IPS-18a (cell line): ENCODE measurements around the gene CDK16.

Experiments
- H3K27ac ChIP-seq: one replicate; pipeline ENCODE4 v1.5.1; 2013; ENCODE audit warnings: low read length
- H3K27me3 ChIP-seq: one replicate; pipeline ENCODE4 v1.6.1; 2013; ENCODE audit warnings: mild to moderate bottlenecking, low read length; ENCODE audit not compliant: control insufficient read depth, insufficient read depth
- H3K36me3 ChIP-seq: one replicate; pipeline ENCODE4 v1.6.1; 2013; ENCODE audit warnings: low read depth, low read length; ENCODE audit not compliant: control insufficient read depth
- H3K4me1 ChIP-seq: one replicate; pipeline ENCODE4 v1.6.1; 2013; ENCODE audit warnings: low read depth, low read length; ENCODE audit not compliant: control insufficient read depth
- H3K4me3 ChIP-seq: one replicate; pipeline ENCODE4 v1.5.1; 2013; ENCODE audit warnings: low read length
- H3K9ac ChIP-seq: one replicate; pipeline ENCODE4 v1.6.1; 2013; ENCODE audit warnings: mild to moderate bottlenecking, low read length, moderate library complexity
- H3K9me3 ChIP-seq: one replicate; pipeline ENCODE4 v1.6.1; 2013; ENCODE audit warnings: low read depth, low read length; ENCODE audit not compliant: control insufficient read depth

Gene CDK16

GRCh38 chrX:47176101-47176740 is 42.3 kb upstream of the CDK16 start:
- no peaks in the 10 kb centered on the region for H3K27me3 ChIP-seq
- no peak overlapping the region for H3K4me3 ChIP-seq
- H3K4me1 ChIP-seq: no peaks in the 10 kb centered on the region
- peaks cover 8% of the 10 kb centered on the region for H3K9me3 ChIP-seq
- no peak overlapping the region for H3K27ac ChIP-seq
- H3K9ac ChIP-seq: no peak overlapping the region
- H3K36me3 ChIP-seq: peaks cover 33% of the 10 kb centered on the region

- no peak overlapping the region for H3K4me3 ChIP-seq
- peaks cover 41% of the 10 kb centered on the region for H3K36me3 ChIP-seq
Observed at GRCh38 chrX:47177079-47177478, 41.4 kb upstream of the CDK16 start.

GRCh38 chrX:47178337-47178736 is 40.1 kb upstream of the CDK16 start:
- Histone ChIP-seq H3K4me3 (no peak overlapping the region), H3K4me1 (no peaks in the 10 kb centered on the region), H3K9me3 (no peaks in the 10 kb centered on the region), H3K27ac (no peak overlapping the region), H3K9ac (no peak overlapping the region), H3K27me3 (no peaks in the 10 kb centered on the region), H3K36me3 (peaks cover 41% of the 10 kb centered on the region)

More at GRCh38 chrX:47177079-47177478, 41.4 kb upstream of the CDK16 start:
- no peaks in the 10 kb centered on the region for H3K4me1 ChIP-seq
- H3K9me3 ChIP-seq: peaks cover 7% of the 10 kb centered on the region
- H3K27ac ChIP-seq: no peak overlapping the region
- H3K27me3 ChIP-seq: no peaks in the 10 kb centered on the region
- H3K9ac ChIP-seq: no peak overlapping the region

- H3K9ac ChIP-seq: no peak overlapping the region
- no peaks in the 10 kb centered on the region for H3K4me1 ChIP-seq
- no peak overlapping the region for H3K27ac ChIP-seq
- no peak overlapping the region for H3K4me3 ChIP-seq
- H3K9me3 ChIP-seq: no peaks in the 10 kb centered on the region
- no peaks in the 10 kb centered on the region for H3K27me3 ChIP-seq
- peaks cover 41% of the 10 kb centered on the region for H3K36me3 ChIP-seq
Observed at GRCh38 chrX:47179221-47179927, 39.1 kb upstream of the CDK16 start.

- no peaks in the 10 kb centered on the region for H3K4me1 ChIP-seq
- no peak overlapping the region for H3K27ac ChIP-seq
- H3K27me3 ChIP-seq: no peaks in the 10 kb centered on the region
- no peak overlapping the region for H3K9ac ChIP-seq
- H3K36me3 ChIP-seq: peaks cover 41% of the 10 kb centered on the region
- no peaks in the 10 kb centered on the region for H3K9me3 ChIP-seq
- no peak overlapping the region for H3K4me3 ChIP-seq
Observed at GRCh38 chrX:47179928-47180255, 38.6 kb upstream of the CDK16 start.

- Histone ChIP-seq H3K27ac (no peak overlapping the region), H3K4me3 (no peak overlapping the region), H3K27me3 (no peaks in the 10 kb centered on the region), H3K9me3 (no peaks in the 10 kb centered on the region), H3K9ac (no peak overlapping the region), H3K4me1 (no peaks in the 10 kb centered on the region), H3K36me3 (peaks cover 41% of the 10 kb centered on the region)
Observed at GRCh38 chrX:47180346-47180745, 38.1 kb upstream of the CDK16 start.

GRCh38 chrX:47181301-47181700 is 37.2 kb upstream of the CDK16 start:
- H3K9me3 ChIP-seq: no peaks in the 10 kb centered on the region
- H3K27me3 ChIP-seq: no peaks in the 10 kb centered on the region
- peaks cover 47% of the 10 kb centered on the region for H3K36me3 ChIP-seq
- H3K4me3 ChIP-seq: no peak overlapping the region
- no peaks in the 10 kb centered on the region for H3K4me1 ChIP-seq
- H3K9ac ChIP-seq: no peak overlapping the region
- H3K27ac ChIP-seq: no peak overlapping the region

- Histone ChIP-seq H3K4me1 (no peaks in the 10 kb centered on the region), H3K36me3 (peaks cover 44% of the 10 kb centered on the region), H3K27me3 (no peaks in the 10 kb centered on the region), H3K27ac (no peak overlapping the region), H3K9ac (no peak overlapping the region), H3K9me3 (no peaks in the 10 kb centered on the region), H3K4me3 (no peak overlapping the region)
Observed at GRCh38 chrX:47182106-47182700, 36.3 kb upstream of the CDK16 start.

GRCh38 chrX:47184486-47184885 is 34.0 kb upstream of the CDK16 start:
- Histone ChIP-seq H3K4me3 (no peak overlapping the region), H3K9me3 (no peaks in the 10 kb centered on the region), H3K36me3 (peaks cover 29% of the 10 kb centered on the region), H3K4me1 (no peaks in the 10 kb centered on the region), H3K27me3 (no peaks in the 10 kb centered on the region), H3K27ac (no peak overlapping the region), H3K9ac (no peak overlapping the region)

- H3K4me1 ChIP-seq: no peaks in the 10 kb centered on the region
- no peaks in the 10 kb centered on the region for H3K27me3 ChIP-seq
- no peak overlapping the region for H3K27ac ChIP-seq
- H3K36me3 ChIP-seq: peaks cover 29% of the 10 kb centered on the region
- no peaks in the 10 kb centered on the region for H3K9me3 ChIP-seq
- H3K4me3 ChIP-seq: no peak overlapping the region
- H3K9ac ChIP-seq: no peak overlapping the region
Observed at GRCh38 chrX:47185241-47185640, 33.2 kb upstream of the CDK16 start.

GRCh38 chrX:47186096-47186740 is 32.3 kb upstream of the CDK16 start:
- Histone ChIP-seq H3K4me3 (no peak overlapping the region), H3K9ac (no peak overlapping the region), H3K36me3 (peaks cover 29% of the 10 kb centered on the region), H3K27ac (no peak overlapping the region), H3K4me1 (no peaks in the 10 kb centered on the region), H3K9me3 (no peaks in the 10 kb centered on the region), H3K27me3 (no peaks in the 10 kb centered on the region)
